MCF 10A (cell line): ENCODE results near the gene CDHR4. TPM values are rescaled to one million over a fixed set of nuclear protein-coding genes. Genes with fewer than 3 reads are reported as not detected.

Source experiments
- BruUV-seq: library from RNA; stranded (reverse); fragments of 400-500 nt; replicated peaks from 2 replicates; lab custom pipeline; 2021; lab: Mats Ljungman, UMichigan
- CTCF ChIA-PET: fragments of 300-600 bp; sonication (Branson Sonifier 250); formaldehyde crosslinking; extraction: SDS; loops from one replicate; lab custom pipeline; 2021; ENCODE audit warnings: antibody characterized with exemption, inconsistent platforms; lab: Yijun Ruan, JAX
- POLR2A ChIA-PET: fragments of 300-600, 350-650 bp; sonication (Branson Sonifier 250); formaldehyde crosslinking; extraction: SDS; loops from one replicate; lab custom pipeline; 2020; ENCODE audit warnings: antibody characterized with exemption, inconsistent platforms; lab: Yijun Ruan, JAX
- DNase-seq: peaks from one replicate; pipeline ENCODE4 v3.0.0-alpha.2; 2018; ENCODE audit not compliant: unreplicated experiment
- H3K27ac Mint-ChIP-seq: one replicate; pipeline ENCODE4 v1.8.0; 2022; ENCODE audit warnings: mild to moderate bottlenecking, low read depth, mixed read lengths; ENCODE audit not compliant: unreplicated experiment
- H3K27me3 Mint-ChIP-seq: one replicate; pipeline ENCODE4 v1.8.0; 2022; ENCODE audit warnings: mixed read lengths; ENCODE audit not compliant: insufficient read depth, unreplicated experiment
- H3K36me3 Mint-ChIP-seq: one replicate; pipeline ENCODE4 v1.8.0; 2022; ENCODE audit warnings: mild to moderate bottlenecking, moderate library complexity, mixed read lengths; ENCODE audit not compliant: insufficient read depth, unreplicated experiment
- H3K4me1 Mint-ChIP-seq: one replicate; pipeline ENCODE4 v1.8.0; 2022; ENCODE audit warnings: mixed read lengths; ENCODE audit not compliant: insufficient read depth, unreplicated experiment
- H3K4me3 Mint-ChIP-seq: one replicate; pipeline ENCODE4 v1.8.0; 2022; ENCODE audit warnings: mild to moderate bottlenecking, moderate library complexity, mixed read lengths; ENCODE audit not compliant: unreplicated experiment
- H3K9me3 Mint-ChIP-seq: one replicate; pipeline ENCODE4 v1.8.0; 2022; ENCODE audit warnings: mixed read lengths; ENCODE audit not compliant: unreplicated experiment
- CTCF ChIP-seq: fragments of 200-600 bp; IDR thresholded peaks from one replicate; pipeline ENCODE4 v1.8.0; 2022; ENCODE audit warnings: antibody characterized with exemption, mild to moderate bottlenecking; ENCODE audit not compliant: unreplicated experiment
- intact Hi-C: fragments of 100-400 bp; cut with micrococcal nuclease; formaldehyde crosslinking; loops from 2 replicates; pipeline ENCODE4 v1.14.1; 2022
- total RNA-seq: library from RNA; stranded (reverse); gene quantifications from 2 replicates; pipeline ENCODE4 v1.2.3, GENCODE V29; 2022

CDHR4 gene
- total RNA-seq, 1 experiment from 2014 or later = 1.1 TPM

- Mint-ChIP-seq H3K27me3 (no peaks in the 10 kb centered on the region), H3K4me3 (no peak overlapping the region), H3K9me3 (no peaks in the 10 kb centered on the region), H3K27ac (peak overlapping the region; percentile 39), H3K4me1 (no peaks in the 10 kb centered on the region), H3K36me3 (peaks cover 22% of the 10 kb centered on the region)
- BruUV-seq = no TSS peak
- ChIA-PET CTCF (interaction anchor here (1.6 kb wide), 1 partner anchor 131 kb away, joined by 4 read pairs; no protein-coding TSS in a partner anchor), POLR2A (interaction anchor here (0.8 to 2.2 kb wide), 4 partner anchors 15 to 320 kb away, joined by 3 to 6 read pairs (median 4); partner anchors contain the start of gene IP6K1)
- no peak for TF ChIP-seq CTCF
- intact Hi-C loops = no loop called here
- no peak for DNase-seq
Observed at GRCh38 chr3:49769286-49769915, 30.3 kb downstream of the CDHR4 start.

- H3K9me3 Mint-ChIP-seq = no peaks in the 10 kb centered on the region
- DNase-seq = no peak
- TF ChIP-seq CTCF = no peak
- peaks cover 46% of the 10 kb centered on the region for H3K36me3 Mint-ChIP-seq
- ChIA-PET CTCF (interaction anchor here (0.7 kb wide), 1 partner anchor 136 kb away, joined by 3 read pairs; no protein-coding TSS in a partner anchor), POLR2A (interaction anchor here (0.6 kb wide), 1 partner anchor 18 kb away, joined by 3 read pairs; no protein-coding TSS in a partner anchor)
- H3K27ac Mint-ChIP-seq = no peak overlapping the region
- intact Hi-C loops = no loop called here
- no peak overlapping the region for H3K4me3 Mint-ChIP-seq
- H3K27me3 Mint-ChIP-seq = no peaks in the 10 kb centered on the region
- no peaks in the 10 kb centered on the region for H3K4me1 Mint-ChIP-seq
- no TSS peak for BruUV-seq
Observed at GRCh38 chr3:49763981-49764380, 35.7 kb downstream of the CDHR4 start.

GRCh38 chr3:49761661-49762060, 38.0 kb downstream of the CDHR4 start:
- TF ChIP-seq CTCF = no peak
- no TSS peak for BruUV-seq
- intact Hi-C loops = no loop called here
- Mint-ChIP-seq H3K27ac (no peak overlapping the region), H3K27me3 (no peaks in the 10 kb centered on the region), H3K4me3 (no peak overlapping the region), H3K36me3 (peaks cover 46% of the 10 kb centered on the region), H3K9me3 (no peaks in the 10 kb centered on the region), H3K4me1 (peaks cover 6% of the 10 kb centered on the region)
- no peak for DNase-seq
- ChIA-PET POLR2A (no interaction called here), CTCF (interaction anchor here (0.6 to 0.7 kb wide), 2 partner anchors 12 to 145 kb away, joined by 3 to 4 read pairs; no protein-coding TSS in a partner anchor)

- BruUV-seq = no TSS peak
- no peaks in the 10 kb centered on the region for H3K9me3 Mint-ChIP-seq
- intact Hi-C loops = no loop called here
- no peak overlapping the region for H3K27ac Mint-ChIP-seq
- ChIA-PET POLR2A (interaction anchor here (1.0 kb wide), 1 partner anchor 23 kb away, joined by 3 read pairs; no protein-coding TSS in a partner anchor), CTCF (interaction anchor here (0.6 to 1.8 kb wide), 2 partner anchors 18 to 80 kb away, joined by 3 to 6 read pairs; no protein-coding TSS in a partner anchor)
- no peaks in the 10 kb centered on the region for H3K27me3 Mint-ChIP-seq
- peaks cover 39% of the 10 kb centered on the region for H3K36me3 Mint-ChIP-seq
- TF ChIP-seq CTCF = no peak
- no peak overlapping the region for H3K4me3 Mint-ChIP-seq
- no peak for DNase-seq
- peaks cover 12% of the 10 kb centered on the region for H3K4me1 Mint-ChIP-seq
Observed at GRCh38 chr3:49759226-49759625, 40.4 kb downstream of the CDHR4 start.
